NOMO-1 treated with DMSO at 0.1 percent for 48 hours (cell line): ENCODE measurements around the gene DGKE.

Source experiments
- DNase-seq: peaks from one replicate; lab custom pipeline; 2025; ENCODE audit not compliant: unreplicated experiment; lab: John Stamatoyannopoulos, UW

Gene DGKE

DNA sequence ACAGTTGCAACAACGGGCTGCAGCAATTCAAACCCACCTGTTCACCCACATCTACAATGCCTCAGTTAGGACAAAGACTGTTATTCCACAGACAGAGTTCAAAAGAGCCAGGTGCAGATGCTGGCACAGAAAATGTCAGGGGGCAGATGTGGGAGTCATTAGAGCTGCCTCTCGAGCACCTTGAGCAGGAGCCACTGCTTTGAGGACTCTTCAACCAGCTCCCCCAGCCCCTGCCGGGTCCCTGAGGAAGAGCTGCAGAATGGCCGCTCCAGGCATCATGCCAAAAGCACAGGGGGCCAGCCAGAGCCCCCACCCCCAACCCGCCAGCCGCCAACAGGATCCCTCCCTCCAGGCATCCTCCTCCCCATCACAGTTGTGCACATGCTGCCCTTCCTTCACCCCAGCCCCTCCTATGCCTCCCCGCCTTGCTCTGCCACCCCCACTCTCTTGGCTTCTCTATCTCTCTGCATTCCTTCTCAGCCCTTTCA is 21.0 kb upstream of the DGKE start:
- no peak for DNase-seq

GRCh38 chr17:56815711-56816110 is 18.2 kb upstream of the DGKE start:
- no peak for DNase-seq

DNA sequence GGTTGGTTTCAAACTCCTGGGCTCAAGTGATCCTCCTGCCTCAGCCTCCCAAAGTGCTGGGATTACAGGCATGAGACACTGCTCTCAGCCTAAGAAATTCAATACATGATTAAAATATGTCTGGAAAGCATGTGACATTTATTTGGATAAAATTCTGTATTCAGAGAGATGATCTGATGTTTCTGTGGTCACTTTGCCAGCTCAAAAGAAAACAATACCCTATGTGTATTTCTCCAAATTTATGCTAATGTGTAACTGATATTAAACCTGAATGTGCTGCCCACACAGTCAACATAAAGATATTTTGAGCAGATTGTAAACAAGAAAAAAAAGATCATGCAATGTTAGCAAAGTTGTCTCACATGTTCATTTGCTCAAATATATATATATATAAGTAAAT is 16.9 kb upstream of the DGKE start:
- no peak for DNase-seq

- no peak for DNase-seq
These were observed 14.9 kb upstream of the DGKE start for GRCh38 chr17:56819030-56819429.

DNA sequence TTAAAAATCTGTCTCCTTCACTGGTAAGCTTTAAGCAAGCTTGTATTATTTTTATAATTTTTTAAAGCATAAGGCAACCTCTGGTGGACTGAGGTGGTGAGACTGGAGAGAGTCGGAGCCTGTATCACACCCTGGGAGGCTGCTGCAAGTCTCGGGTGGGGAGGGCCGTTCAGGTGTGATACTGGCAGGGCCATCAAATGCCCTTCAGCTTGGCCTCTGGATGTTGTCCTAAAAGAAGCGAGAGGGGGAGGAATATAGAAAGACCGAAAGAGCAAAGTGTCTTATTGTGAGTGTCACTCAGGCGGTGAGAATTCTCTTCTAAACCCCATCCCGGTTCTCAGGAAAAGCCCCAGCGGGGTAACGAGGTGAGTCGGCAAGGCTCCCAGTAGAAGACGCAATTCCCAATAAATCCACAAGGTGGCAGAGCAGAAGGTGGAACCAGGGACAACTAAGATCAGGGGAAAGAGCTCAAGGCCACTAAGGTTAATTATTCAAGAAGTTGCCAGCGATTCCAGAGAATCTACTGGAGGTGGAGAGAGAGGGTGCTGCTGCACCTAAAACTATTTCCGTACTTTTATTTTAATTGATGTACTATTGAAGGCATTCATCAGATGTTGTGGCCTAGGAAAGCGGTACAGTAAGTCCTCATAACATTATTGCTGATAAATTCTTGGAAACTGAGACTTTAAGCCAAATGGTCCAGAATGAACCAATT is 14.4 kb upstream of the DGKE start:
- DNase-seq, result peak; percentile 77

DNA sequence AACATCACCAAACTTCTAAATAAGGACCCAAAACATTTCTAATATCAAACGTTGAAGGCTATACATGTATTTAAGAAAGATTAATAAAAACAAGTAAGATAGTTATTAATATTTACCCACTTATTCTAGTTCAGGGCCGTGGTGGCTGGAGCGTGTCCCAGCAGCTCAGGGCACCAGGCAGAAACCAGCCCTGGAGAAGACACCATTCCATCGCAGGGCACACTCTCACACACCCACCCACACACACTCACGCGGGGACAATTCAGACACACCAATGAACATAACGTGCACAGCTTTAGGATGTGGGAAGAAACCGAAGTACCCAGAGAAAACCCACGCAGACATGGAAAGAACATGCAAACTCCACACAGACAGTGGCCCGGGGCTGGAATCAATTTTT is 13.7 kb upstream of the DGKE start:
- DNase-seq, result no peak

GRCh38 chr17:56821847-56822534 is 12.0 kb upstream of the DGKE start:
- no peak for DNase-seq

DNA sequence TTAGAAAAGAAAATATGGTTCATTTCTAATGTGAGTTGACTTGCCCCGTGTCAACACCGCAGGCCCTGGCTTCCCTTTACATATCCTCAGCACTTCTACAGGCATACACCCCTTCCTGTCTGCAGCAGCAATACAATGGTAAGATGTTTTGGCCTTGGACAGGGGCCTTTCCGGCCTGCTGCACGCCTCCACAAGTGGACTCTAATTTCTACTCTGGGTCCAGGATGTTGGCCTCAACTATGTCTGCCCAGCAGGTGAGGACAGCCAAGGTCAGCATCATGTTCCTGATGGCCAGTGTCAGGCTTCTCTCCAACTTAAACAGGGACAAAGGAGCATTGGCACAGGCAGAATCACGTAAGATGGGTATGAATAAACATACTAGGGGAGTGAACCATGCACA is 11.2 kb upstream of the DGKE start:
- DNase-seq, result no peak

DNA sequence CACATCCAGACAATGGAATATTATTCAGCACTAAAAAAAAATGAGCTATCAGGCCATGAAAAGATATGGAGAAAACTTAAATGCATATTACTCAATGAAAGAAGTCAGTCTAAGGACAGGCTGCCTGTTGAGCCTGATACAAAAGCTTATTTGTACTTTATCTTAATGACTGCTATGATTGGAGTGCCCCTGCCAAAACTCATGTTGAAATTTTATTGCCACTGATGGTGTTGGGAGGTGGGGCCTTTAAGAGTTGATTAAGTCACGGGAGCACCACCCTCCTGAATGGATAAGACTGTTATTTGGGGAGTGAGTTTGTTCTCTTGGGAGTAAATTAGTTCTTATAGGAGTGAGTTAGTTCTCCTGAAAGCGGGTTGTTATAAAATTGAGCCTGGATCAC is 10.1 kb upstream of the DGKE start:
- no peak for DNase-seq

- DNase-seq, result no peak
These were observed 9.4 kb upstream of the DGKE start for GRCh38 chr17:56824503-56824902.

GRCh38 chr17:56826611-56827414 is 7.1 kb upstream of the DGKE start:
- DNase-seq, result no peak

GRCh38 chr17:56830726-56831368 is 3.1 kb upstream of the DGKE start:
- DNase-seq, result no peak

GRCh38 chr17:56831369-56832095 is 2.4 kb upstream of the DGKE start:
- no peak for DNase-seq

DNA sequence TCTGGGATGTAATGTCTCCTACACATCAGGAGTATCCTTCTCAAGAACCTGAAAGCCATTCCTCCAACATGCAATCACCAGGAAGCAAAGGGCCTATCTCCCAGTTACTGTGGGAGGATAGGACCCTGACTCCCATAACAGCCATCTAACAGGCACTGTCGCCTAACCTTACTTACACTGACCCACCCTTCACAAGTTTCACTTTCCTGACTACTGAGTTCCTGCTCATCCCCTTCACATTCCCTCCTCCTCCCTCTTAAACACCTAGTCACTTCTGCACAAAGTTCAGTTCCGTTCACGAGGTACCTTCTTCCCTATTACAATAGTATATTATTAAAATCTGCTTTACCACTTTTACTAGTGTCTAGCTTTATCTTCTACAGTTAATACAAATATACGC is 1.5 kb upstream of the DGKE start:
- peak; percentile 20 for DNase-seq

DNA sequence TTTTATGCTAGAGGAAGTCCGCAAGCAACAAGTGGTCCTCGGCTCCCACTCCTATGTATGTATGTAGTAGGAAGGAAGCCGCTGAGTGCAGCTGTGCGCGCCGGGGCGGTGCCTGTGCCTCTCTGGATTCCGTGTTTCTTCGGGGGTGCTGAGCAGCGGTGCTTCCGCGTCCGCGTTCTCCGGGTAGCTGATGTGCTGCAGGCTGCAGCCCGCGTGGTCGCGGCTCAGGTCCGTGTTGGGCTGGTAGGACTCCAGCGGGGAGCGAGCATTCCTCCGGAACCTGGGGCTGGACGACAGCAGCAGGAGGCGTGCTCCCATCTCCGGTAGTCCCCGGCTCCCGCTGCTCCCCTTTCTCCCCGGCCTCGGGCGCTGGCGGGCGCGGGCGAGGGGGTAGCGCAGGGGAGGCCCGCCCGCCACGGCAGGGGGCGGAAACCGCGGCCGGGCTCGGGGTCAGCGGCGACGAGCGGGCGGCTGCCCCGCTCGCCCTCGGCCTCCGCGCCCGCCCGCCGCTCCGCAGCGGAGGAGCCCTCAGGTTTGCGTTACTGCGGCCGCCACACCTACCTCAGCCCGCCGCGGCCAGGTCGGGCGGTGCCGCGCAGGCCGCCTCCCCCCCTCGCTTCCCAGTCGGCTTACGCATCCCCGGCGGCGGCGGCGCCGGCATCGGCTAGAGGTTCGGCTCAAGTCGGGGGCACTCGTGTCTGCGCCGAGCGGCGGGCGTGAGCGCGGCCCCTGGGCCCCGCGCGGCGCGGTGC is 718 bp upstream of the DGKE start:
- peak; percentile 76 for DNase-seq

- DNase-seq, result peak; percentile 41
These were observed 671 bp downstream of the DGKE start for GRCh38 chr17:56834380-56835263.

GRCh38 chr17:56835264-56835585 is 1.3 kb downstream of the DGKE start:
- peak; percentile 52 for DNase-seq

DNA sequence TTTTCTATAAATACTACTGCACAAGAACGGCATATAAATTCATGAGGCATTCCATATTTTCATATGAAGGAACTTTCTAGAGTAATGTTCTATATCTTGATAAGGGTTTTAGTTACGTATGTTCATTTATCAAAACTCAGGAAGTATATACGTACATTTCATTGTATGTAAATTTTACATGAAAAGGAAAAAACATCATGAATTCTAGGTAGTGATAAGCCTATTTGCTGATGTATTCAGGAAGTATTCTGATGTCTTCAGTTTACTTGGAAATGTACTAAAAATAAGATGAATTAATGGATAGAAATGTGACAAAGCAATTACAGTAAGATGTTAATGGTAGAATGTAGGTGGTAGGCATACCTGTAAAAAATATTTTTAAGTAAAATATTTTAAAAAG is 4.7 kb downstream of the DGKE start:
- DNase-seq, result no peak

DNA sequence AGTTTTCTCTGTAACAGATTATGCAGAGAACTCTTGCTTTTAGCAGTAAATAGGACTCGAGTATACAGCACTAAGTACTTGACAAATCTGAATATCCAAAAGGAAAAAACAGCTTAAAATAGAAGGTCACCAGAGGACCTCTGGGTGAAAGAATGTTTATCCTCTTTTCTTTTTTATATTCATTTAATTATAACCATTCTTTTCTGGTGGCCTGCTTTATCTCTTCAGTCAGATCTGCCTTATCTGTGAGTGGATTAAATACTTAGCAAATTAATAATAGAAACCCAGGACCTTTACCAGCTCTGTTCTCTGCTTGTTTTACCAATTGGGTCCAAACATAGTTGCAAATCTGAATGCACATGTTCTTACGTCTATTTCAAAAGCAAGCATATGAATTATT is 8.6 kb downstream of the DGKE start:
- no peak for DNase-seq
